ENCODE data around the gene TP63.

DNA sequence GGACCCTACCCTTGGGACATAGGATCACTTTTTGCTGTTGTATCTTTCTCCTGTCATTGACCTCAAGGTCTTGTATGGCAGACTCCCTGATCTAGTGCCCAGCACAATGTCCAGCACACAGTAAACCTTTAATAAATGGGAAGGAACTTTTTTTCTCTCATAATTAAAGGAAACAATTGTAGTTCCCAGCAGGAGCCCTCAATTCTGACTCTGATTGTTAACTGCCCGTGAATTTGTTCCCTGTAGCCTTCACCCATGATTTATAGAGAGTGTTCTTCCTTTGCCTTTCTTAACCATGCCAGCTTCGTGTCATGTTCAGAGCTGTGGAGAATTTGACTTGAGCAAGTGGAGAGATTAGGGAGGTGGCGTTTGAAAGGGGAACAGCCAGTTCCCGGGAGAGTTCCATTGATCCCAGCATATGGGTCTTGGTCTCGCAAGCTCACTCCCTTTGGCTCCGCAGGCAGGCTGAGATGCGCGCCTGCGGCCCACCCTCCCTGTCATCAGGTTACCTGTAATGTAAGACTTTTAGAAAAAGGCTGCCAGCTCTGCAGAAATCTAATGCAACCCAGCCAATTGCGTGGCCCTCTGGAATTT lies 182.6 kb downstream of the TP63 start:
- TF ChIP-seq, protein P1, sequence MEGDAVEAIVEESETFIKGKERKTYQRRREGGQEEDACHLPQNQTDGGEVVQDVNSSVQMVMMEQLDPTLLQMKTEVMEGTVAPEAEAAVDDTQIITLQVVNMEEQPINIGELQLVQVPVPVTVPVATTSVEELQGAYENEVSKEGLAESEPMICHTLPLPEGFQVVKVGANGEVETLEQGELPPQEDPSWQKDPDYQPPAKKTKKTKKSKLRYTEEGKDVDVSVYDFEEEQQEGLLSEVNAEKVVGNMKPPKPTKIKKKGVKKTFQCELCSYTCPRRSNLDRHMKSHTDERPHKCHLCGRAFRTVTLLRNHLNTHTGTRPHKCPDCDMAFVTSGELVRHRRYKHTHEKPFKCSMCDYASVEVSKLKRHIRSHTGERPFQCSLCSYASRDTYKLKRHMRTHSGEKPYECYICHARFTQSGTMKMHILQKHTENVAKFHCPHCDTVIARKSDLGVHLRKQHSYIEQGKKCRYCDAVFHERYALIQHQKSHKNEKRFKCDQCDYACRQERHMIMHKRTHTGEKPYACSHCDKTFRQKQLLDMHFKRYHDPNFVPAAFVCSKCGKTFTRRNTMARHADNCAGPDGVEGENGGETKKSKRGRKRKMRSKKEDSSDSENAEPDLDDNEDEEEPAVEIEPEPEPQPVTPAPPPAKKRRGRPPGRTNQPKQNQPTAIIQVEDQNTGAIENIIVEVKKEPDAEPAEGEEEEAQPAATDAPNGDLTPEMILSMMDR (IDR thresholded peaks at IDR 0.05), result no peak
- TF ChIP-seq ZFX (IDR thresholded peaks at IDR 0.05; ENCODE audit: borderline replicate concordance), result no peak
